ENCODE measurements around the gene TUBA8.

DNA sequence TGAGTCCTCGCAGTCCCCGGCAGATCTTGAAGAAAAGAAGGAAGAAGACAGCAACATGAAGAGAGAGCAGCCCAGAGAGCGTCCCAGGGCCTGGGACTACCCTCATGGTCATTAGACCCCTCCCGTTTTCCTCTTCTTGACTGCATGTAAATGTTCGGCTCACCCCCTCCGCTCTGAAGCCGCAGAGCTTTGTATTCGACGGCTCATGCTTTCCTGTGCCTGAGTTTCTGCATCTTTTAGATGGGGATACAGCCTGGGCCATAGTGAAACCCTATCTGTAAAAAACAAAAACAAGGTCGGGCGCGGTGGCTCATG is 47.1 kb downstream of the TUBA8 start:
- TF ChIP-seq, protein P1, sequence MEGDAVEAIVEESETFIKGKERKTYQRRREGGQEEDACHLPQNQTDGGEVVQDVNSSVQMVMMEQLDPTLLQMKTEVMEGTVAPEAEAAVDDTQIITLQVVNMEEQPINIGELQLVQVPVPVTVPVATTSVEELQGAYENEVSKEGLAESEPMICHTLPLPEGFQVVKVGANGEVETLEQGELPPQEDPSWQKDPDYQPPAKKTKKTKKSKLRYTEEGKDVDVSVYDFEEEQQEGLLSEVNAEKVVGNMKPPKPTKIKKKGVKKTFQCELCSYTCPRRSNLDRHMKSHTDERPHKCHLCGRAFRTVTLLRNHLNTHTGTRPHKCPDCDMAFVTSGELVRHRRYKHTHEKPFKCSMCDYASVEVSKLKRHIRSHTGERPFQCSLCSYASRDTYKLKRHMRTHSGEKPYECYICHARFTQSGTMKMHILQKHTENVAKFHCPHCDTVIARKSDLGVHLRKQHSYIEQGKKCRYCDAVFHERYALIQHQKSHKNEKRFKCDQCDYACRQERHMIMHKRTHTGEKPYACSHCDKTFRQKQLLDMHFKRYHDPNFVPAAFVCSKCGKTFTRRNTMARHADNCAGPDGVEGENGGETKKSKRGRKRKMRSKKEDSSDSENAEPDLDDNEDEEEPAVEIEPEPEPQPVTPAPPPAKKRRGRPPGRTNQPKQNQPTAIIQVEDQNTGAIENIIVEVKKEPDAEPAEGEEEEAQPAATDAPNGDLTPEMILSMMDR (IDR thresholded peaks at IDR 0.05): no peak
- TF ChIP-seq EP300 (IDR thresholded peaks at IDR 0.05) (no peak), POLR2A (IDR thresholded peaks at IDR 0.05) (no peak)

All from tibial nerve (tissue), 4 donors.